Duodenal mucosa (tissue), 2 donors: ENCODE measurements around the gene LRRTM4.

Experiments used
- H3K27ac ChIP-seq: one replicate; pipeline ENCODE4 v1.7.0; 2013; ENCODE audit warnings: low read depth, low read length
- H3K27me3 ChIP-seq, 2 donors: one replicate each; pipeline ENCODE4 v1.7.0; 2013; ENCODE audit warnings: low read length in 2 of 2, control low read depth in 1 of 2; ENCODE audit not compliant: insufficient read depth in 2 of 2, control insufficient read depth in 1 of 2
- H3K36me3 ChIP-seq, 2 donors: one replicate each; pipeline ENCODE4 v1.7.0; 2013; ENCODE audit warnings: low read length in 2 of 2, control low read depth in 1 of 2; ENCODE audit not compliant: insufficient read depth in 2 of 2, control insufficient read depth in 1 of 2
- H3K4me1 ChIP-seq, 2 donors: one replicate each; pipeline ENCODE4 v1.7.0; 2013; ENCODE audit warnings: low read length in 2 of 2, control low read depth in 1 of 2; ENCODE audit not compliant: insufficient read depth in 2 of 2, control insufficient read depth in 1 of 2
- H3K4me3 ChIP-seq, 2 donors: one replicate each; pipeline ENCODE4 v1.7.0; 2013; ENCODE audit warnings: low read length in 2 of 2, low read depth in 1 of 2
- H3K9ac ChIP-seq, 2 donors: one replicate each; pipeline ENCODE4 v1.7.0; 2013; ENCODE audit warnings: low read length in 2 of 2, low read depth in 1 of 2
- H3K9me3 ChIP-seq, 2 donors: one replicate each; pipeline ENCODE4 v1.7.0; 2013; ENCODE audit warnings: low read length in 2 of 2, control low read depth in 1 of 2; ENCODE audit not compliant: control insufficient read depth in 1 of 2

The LRRTM4 gene

GRCh38 chr2:76759634-76760366 is 762.4 kb downstream of the LRRTM4 start:
- no peaks in the 10 kb centered on the region for H3K27me3 ChIP-seq
- no peaks in the 10 kb centered on the region for H3K36me3 ChIP-seq
- H3K9ac ChIP-seq, result no peak overlapping the region
- H3K4me3 ChIP-seq, result no peak overlapping the region
- no peaks in the 10 kb centered on the region for H3K4me1 ChIP-seq
- H3K9me3 ChIP-seq, result no peaks in the 10 kb centered on the region
- H3K27ac ChIP-seq, result no peak overlapping the region

- Histone ChIP-seq H3K27me3 (no peaks in the 10 kb centered on the region), H3K27ac (no peak overlapping the region), H3K4me1 (no peaks in the 10 kb centered on the region), H3K9me3 (no peaks in the 10 kb centered on the region), H3K9ac (no peak overlapping the region), H3K36me3 (no peaks in the 10 kb centered on the region), H3K4me3 (no peak overlapping the region)
Observed at GRCh38 chr2:76752506-76752905, 769.7 kb downstream of the LRRTM4 start.

DNA sequence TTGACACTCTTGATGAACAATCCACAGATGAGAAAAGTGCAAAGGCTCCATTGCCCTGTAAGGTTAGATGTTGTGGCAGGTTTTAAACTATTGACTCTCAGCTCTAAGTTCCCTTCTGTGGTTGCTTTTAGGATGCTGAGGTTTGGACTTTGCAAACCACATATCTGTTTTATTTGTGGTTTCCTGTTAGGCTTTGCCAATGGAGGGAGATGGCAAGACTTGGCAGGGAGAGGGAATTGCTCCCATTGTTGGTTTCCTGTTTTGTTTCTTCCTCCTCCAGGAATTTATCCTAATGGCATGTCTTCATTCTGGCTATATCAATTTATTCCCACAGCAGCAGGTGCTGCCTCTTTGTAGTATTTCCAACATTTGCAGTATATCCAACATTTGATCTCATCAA is 772.3 kb downstream of the LRRTM4 start:
- no peak overlapping the region for H3K4me3 ChIP-seq
- no peak overlapping the region for H3K9ac ChIP-seq
- H3K36me3 ChIP-seq, result no peaks in the 10 kb centered on the region
- H3K27ac ChIP-seq, result no peak overlapping the region
- no peaks in the 10 kb centered on the region for H3K4me1 ChIP-seq
- no peaks in the 10 kb centered on the region for H3K27me3 ChIP-seq
- H3K9me3 ChIP-seq, result no peaks in the 10 kb centered on the region

DNA sequence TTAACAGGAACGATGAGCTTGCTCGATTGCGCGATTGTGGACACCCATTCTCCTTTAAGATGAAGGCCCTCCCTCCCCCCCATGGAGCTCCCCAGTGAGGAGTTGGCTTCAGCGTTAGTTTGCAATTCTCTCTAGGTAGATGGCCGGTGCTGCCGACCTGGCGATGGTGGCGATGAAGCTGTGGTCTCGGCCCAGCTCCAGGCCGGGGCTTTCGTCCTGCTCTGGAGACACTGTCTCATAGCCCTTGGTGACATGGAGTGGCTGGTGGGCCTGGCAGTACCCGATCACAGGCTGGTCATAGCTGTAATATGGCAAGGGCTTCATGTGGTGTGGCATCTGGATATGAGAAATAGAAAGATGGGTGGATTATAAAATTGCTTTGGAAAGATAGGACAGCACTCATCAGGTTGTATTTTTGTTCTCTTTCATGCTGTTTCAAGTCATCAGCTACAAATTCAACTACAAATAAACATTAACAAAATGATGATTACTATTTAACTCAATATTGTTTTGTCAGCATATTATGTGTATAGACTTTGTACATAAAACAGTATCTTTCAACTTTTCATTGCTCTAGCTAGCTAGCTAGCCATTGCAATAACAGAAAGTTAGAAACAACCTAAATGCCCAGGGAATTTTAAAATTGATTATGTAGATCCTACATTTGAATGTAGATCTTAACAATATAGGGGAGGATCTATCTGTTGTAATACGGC is 773.4 kb downstream of the LRRTM4 start:
- Histone ChIP-seq H3K4me1 (no peaks in the 10 kb centered on the region), H3K4me3 (no peak overlapping the region), H3K9ac (no peak overlapping the region), H3K27ac (no peak overlapping the region), H3K27me3 (no peaks in the 10 kb centered on the region), H3K36me3 (no peaks in the 10 kb centered on the region), H3K9me3 (no peaks in the 10 kb centered on the region)

DNA sequence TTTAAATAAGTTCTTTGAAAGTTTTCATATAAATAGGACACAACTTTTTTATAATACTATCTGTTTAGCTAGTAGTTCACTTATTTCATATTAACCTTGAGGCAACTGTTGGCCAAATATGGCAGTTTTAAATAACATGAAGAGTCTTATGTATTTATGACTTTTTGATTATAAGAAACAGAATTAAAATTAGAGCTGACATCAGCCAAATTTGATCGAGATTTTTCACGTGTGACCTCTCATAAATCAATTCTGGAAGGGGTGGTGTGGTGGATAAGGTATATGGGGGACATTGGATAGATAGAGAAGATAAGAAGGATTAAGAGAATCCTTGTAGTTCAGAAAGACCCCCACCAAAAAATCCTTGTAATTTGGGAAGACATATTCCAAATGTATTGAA is 776.6 kb downstream of the LRRTM4 start:
- Histone ChIP-seq H3K4me3 (no peak overlapping the region), H3K27ac (no peak overlapping the region), H3K27me3 (no peaks in the 10 kb centered on the region), H3K36me3 (no peaks in the 10 kb centered on the region), H3K4me1 (no peaks in the 10 kb centered on the region), H3K9me3 (no peaks in the 10 kb centered on the region), H3K9ac (no peak overlapping the region)

DNA sequence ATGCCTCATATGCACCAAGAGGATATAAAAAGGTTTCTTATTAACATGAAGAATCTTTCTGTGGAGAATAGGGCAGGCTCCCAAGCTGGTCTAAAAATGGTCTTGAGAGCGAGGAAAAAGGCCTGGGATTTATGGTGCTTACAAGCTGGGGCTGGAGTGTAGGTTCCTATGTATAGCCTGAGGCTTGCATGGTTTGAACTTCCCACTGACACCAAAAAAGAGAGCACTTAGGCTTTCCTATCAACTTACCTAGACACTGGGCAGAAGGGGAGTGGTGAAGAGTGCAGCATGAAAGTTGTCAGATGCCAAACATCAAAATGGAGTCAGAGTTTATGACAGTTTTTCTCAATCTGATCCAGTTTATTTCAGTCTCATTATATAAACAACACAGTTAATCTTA is 784.6 kb downstream of the LRRTM4 start:
- no peaks in the 10 kb centered on the region for H3K27me3 ChIP-seq
- H3K27ac ChIP-seq, result no peak overlapping the region
- no peak overlapping the region for H3K9ac ChIP-seq
- no peak overlapping the region for H3K4me3 ChIP-seq
- H3K36me3 ChIP-seq, result no peaks in the 10 kb centered on the region
- H3K4me1 ChIP-seq, result no peaks in the 10 kb centered on the region
- H3K9me3 ChIP-seq, result no peaks in the 10 kb centered on the region

DNA sequence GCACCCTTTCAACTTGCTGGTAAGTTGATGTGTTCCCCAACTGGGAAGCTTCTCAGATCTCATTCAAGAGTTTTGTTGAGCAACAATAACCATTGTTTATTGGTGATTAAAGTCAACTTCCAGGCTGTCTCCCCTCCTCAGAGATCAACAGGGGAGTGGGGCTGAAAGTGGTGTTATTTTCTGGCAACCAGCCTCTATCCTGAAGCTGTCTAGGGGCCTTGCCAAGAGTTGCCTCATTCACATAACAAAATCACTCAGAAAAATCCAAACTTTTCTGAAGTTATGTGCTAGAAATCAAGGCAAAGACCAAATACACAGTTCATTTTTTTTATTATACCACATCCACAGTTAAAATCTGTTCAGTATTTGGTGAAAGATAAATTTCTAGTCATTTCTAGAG is 788.4 kb downstream of the LRRTM4 start:
- H3K36me3 ChIP-seq, result no peaks in the 10 kb centered on the region
- no peak overlapping the region for H3K9ac ChIP-seq
- no peaks in the 10 kb centered on the region for H3K9me3 ChIP-seq
- no peaks in the 10 kb centered on the region for H3K4me1 ChIP-seq
- no peak overlapping the region for H3K27ac ChIP-seq
- H3K4me3 ChIP-seq, result no peak overlapping the region
- H3K27me3 ChIP-seq, result no peaks in the 10 kb centered on the region

DNA sequence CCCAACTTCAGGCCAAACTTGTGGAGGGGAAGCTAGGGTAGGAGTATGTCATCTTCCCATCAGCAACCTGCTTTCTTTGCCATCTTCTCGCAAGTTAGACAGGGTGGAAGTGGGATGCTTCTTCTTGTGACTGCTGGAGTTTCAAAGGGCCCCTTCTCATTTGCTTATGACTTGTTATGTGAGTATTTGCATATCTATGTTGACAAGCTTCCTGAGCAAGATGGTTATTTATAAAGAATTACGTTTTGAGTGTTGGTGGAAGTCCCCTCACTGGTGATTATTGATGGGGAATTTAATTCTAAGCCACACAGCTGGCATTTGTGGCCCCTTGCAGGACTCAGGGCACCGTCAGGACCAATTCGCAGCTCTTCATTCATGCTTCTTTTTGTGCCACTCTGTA is 791.0 kb downstream of the LRRTM4 start:
- H3K9ac ChIP-seq, result no peak overlapping the region
- H3K9me3 ChIP-seq, result no peaks in the 10 kb centered on the region
- no peaks in the 10 kb centered on the region for H3K27me3 ChIP-seq
- no peaks in the 10 kb centered on the region for H3K36me3 ChIP-seq
- H3K4me3 ChIP-seq, result no peak overlapping the region
- no peak overlapping the region for H3K27ac ChIP-seq
- H3K4me1 ChIP-seq, result no peaks in the 10 kb centered on the region

DNA sequence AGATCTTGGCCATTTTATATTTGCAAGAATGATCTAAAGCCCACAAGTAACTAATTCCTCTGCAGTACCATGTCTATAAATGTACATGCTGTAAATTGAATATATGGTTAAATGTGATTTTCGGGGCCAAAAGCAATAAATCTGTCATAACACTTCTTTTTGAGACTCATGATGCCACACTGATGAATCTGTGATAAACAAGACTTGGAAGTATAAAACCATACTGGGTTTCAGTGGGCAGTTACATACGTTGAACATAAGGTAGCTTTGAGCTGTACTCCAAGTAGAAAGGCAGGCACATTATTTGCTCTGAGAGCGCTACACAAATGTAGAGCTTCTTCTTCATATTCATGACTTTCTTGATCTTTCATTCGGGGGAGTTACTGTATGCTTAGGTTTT is 792.2 kb downstream of the LRRTM4 start:
- Histone ChIP-seq H3K27ac (no peak overlapping the region), H3K36me3 (no peaks in the 10 kb centered on the region)

GRCh38 chr2:76721226-76721625 is 801.0 kb downstream of the LRRTM4 start:
- H3K27ac ChIP-seq, result no peak overlapping the region
- no peak overlapping the region for H3K4me3 ChIP-seq
- H3K9me3 ChIP-seq, result no peaks in the 10 kb centered on the region
- no peaks in the 10 kb centered on the region for H3K4me1 ChIP-seq
- H3K9ac ChIP-seq, result no peak overlapping the region
- no peaks in the 10 kb centered on the region for H3K36me3 ChIP-seq
- H3K27me3 ChIP-seq, result no peaks in the 10 kb centered on the region

More for the DNA sequence above, 792.2 kb downstream of the LRRTM4 start:
- Histone ChIP-seq H3K9ac (no peak overlapping the region), H3K4me1 (no peaks in the 10 kb centered on the region), H3K4me3 (no peak overlapping the region), H3K9me3 (no peaks in the 10 kb centered on the region), H3K27me3 (no peaks in the 10 kb centered on the region)
